ENCODE results near the gene CD34.

CD34 gene

DNA sequence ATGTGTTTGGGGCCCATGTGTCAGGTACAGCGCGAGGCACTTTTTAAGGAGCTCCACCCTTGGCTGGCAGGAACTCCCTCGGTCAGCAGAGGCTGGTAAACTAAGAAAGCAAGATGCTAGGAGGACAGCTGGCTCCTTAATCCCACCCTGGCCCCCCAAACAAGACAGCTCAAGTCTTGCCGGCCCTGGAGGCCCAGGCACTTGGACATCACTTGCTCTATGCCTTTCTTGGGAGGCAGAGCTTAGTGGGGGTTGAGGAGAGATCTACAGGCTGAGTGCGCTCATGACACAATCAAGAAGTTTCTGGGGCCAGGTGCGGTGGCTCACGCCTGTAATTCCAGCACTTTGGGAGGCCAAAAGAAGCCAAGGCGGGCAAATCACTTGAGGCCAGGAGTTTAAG, 78.1 kb downstream of the CD34 start:
- no peak overlapping the region for H3K4me3 ChIP-seq (ENCODE audit: low read depth, low read length)
- TF ChIP-seq, protein P1, sequence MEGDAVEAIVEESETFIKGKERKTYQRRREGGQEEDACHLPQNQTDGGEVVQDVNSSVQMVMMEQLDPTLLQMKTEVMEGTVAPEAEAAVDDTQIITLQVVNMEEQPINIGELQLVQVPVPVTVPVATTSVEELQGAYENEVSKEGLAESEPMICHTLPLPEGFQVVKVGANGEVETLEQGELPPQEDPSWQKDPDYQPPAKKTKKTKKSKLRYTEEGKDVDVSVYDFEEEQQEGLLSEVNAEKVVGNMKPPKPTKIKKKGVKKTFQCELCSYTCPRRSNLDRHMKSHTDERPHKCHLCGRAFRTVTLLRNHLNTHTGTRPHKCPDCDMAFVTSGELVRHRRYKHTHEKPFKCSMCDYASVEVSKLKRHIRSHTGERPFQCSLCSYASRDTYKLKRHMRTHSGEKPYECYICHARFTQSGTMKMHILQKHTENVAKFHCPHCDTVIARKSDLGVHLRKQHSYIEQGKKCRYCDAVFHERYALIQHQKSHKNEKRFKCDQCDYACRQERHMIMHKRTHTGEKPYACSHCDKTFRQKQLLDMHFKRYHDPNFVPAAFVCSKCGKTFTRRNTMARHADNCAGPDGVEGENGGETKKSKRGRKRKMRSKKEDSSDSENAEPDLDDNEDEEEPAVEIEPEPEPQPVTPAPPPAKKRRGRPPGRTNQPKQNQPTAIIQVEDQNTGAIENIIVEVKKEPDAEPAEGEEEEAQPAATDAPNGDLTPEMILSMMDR (IDR thresholded peaks at IDR 0.05; ENCODE audit: control insufficient read depth, extremely low read depth, insufficient read depth): no peak
- no peak for DNase-seq (ENCODE audit: low read depth)

DNA sequence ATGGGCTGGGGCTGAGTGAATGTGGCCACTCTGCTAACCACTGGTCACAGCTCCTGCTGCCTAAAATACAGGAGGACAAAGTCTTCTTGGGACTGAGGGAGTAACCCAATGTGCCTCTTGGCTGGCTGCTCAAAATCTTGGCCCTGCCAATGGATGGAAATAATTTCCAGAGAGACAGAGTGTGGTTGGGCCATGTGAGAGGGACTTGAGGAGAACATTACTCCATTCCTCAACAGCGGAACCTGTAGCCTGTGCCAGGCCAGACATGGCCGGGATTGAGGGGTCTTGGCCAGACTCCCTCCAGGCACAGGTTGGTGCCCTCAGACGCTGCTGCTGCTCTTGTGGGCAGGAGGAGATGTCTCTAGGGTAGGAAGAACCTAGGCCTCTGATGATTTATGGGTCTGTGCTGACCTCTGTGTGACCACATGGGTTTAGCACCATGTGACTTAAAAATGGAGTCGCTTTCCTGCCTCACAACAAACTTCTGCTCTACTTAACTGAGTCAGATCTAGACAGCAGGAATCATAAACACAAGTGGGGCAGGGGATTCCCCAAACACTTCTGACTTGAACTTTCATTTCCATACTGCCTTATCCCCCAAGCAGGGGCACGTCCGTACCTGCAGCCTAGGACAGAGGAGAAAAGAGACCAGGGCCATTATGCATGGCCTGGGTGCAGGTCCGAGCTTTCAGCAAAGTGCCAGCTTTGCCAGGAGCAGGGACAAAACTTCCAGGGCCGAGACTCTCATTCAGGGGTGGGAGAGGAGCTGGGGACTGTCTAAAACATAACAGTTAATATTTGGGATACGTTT, 79.2 kb downstream of the CD34 start:
- no peak for DNase-seq (ENCODE audit: low read depth)
- H3K4me3 ChIP-seq (ENCODE audit: low read depth, low read length): no peak overlapping the region
- TF ChIP-seq, protein P1 (IDR thresholded peaks at IDR 0.05; ENCODE audit: control insufficient read depth, extremely low read depth, insufficient read depth): no peak

Data from LNCaP clone FGC (cell line).